ENCODE measurements around the gene KDELR3.
"Not testable (repeated sequence)": the region's sequence is repeated elsewhere in the genome, so short reads cannot be mapped to it uniquely, and the experiment has no call there.

Gene KDELR3

DNA sequence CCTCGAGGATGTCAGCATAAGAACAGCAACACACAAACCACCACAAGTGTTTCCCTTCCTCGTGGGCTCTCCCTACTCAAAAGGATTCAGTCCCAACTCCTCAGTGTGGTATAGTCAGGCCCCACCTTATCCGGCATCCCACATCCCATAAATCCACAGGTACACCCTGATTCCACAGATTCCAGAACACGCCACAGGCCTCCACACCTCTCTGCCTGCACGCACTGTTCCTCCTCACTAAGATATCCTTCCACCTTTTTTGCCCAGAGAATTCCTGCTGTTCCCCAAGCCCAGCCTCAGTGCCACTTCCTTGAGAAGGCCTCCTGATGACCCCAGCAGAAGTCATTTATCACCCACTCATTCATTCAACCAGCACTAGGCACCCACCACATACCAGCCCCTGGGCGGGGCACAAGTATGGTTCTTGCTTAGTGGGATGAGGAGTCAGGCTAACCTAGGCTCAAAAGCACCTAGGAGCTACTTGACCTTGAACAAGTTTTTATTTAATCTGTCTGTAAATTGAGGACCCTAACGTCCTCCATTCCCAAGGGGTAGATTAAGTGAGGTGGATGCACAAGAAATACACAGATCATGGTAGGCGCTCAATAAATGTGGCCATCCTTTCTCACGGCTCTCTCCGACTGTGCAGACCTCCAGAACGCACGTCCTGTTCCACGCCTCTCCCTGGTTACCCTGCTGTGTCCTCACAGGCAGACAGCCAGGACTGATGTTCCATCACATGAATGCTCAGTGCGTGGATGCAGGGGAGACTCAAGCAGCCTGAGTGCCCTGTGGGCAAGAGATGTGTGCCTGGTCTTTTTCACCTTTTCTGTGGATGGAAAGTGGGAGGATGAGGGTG is 10.8 kb upstream of the KDELR3 start:
- DNase-seq: no peak

DNA sequence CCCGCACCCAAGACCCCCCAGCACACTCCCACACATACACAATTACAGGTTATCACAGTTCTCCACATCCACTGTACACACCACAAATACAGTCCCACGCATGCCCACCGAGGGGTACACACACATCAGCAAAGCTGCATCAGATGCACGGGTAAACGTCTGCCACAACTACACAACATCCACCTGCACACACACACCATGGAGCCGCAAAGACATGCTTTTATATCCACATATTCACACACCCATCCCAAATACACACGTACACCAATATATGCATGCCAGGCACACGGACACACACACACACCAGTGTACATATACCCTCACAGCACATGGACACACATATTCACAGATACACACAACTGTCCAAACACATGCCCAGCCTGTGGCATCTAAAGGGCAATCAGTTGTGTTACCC is 7.5 kb upstream of the KDELR3 start:
- DNase-seq: no peak

DNA sequence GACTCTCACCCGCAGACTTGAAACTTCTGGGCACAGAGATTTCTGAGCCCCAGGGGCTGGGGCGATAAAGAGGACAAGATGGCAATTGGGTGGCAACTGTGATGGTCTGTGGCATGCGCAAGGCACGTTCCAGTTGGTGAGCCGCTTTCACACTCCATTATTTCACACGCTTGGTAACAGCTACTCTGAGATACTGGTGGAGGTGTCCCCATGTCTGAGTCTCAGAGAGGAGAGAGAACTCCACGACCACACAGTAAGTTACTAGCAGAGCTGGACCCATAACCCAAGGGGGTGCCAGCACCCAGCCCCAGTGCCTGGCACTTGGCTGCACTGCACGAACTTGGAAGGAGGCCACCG is 6.9 kb upstream of the KDELR3 start:
- no peak for DNase-seq

DNA sequence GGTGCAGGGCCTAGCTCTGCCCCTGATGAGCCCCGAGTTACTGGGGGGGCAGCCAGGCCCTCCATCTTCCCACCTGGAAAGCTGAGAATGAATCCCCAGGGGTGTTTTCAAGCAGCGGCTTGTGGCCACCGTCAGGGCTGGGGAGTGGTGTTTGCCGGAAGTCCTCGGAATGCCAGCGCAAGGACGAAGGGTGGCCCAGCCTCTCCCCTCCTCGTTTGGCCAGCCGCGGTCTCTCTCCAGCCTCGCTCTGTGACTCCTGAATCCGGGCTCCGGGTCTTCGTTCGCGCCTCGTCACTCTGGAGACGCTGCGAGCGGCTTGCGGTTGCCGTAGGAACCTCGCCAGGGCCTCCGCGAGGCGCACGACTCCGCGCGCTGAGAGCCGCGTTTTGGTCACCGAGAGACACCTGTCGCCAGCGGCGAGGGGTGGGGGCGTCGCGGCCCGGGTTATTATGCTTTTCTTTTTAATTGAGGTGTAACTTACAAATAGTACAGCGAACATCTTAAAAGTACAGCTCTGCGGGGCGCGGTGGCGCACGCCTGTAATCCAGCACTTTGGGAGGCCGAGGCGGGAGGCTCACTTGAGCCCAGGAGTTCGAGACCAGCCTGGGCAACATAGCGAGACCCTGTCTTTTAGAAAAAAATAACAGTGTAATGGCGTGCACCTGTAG is 6.3 kb upstream of the KDELR3 start:
- peak; percentile 76 for DNase-seq

DNA sequence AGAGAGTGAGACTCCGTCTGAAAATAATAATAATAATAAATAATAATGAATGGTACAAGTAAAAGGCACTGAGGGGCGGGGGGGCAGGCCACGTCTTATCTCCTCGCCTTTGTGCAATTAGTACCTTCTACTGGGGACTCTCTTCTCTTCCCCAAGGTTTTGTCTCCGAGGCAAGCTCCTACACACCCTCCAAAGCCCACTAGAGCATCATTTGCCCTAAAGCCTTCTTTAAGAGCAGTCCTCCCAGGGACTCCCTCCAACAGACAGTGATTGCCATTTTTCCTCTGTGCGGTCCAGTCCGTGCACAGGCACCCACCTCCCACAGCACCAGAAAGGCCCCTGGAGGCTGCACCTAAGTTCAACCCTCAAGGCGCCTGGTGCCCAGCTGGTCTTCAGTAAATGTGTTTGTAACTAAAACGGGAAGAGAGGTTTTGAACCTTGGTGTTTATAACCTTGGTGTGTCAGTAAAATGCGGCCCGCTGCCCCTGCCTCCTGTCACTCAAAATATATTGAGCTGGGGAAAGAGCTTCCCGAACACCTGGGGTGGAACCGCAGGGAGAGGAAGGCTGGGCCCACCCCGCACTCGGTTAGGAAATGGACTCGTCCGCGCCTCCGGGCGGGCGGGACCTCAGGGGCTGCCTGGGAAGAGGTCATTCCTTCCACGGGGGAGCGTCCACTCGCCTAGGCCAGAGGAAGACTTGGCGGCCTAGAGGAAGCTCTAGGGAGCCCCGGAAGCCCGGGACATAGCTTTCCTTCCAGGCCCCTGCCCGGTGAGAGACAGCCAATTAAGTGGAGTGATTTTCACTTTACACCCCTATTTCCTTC is 4.7 kb upstream of the KDELR3 start:
- DNase-seq: no peak

DNA sequence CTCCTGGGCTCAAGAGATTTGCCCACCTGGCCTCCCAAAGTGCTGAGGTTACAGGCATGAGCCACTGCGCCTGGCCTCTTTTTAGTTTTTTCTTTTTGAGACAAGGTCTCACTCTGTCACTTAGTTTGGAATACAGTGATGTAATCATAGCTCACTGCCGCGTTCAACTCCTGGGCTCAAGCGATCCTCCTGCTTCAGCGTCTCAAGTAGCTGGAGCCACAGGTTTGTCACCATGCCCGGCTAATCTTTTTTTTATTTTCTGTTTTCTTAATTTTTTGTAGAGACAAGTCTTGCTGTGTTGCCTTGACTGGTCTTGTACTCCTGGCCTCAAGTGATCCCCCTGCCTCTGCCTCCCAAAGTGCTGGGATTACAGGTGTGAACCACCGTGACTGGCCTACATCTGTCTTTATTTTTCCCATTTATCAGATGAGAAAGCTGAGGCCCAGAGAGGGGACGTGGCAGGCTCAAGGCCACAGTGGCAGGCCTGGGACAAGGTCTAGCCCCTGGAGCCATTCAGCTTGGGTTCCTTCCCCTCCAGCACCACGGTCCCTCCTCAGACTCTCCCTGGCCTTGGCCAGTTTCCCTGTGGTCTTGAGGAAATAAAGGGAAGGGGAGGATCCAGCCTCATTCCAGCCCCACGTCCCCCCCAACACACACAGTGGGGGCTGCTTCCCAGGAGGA is 2.8 kb upstream of the KDELR3 start:
- no peak for DNase-seq

DNA sequence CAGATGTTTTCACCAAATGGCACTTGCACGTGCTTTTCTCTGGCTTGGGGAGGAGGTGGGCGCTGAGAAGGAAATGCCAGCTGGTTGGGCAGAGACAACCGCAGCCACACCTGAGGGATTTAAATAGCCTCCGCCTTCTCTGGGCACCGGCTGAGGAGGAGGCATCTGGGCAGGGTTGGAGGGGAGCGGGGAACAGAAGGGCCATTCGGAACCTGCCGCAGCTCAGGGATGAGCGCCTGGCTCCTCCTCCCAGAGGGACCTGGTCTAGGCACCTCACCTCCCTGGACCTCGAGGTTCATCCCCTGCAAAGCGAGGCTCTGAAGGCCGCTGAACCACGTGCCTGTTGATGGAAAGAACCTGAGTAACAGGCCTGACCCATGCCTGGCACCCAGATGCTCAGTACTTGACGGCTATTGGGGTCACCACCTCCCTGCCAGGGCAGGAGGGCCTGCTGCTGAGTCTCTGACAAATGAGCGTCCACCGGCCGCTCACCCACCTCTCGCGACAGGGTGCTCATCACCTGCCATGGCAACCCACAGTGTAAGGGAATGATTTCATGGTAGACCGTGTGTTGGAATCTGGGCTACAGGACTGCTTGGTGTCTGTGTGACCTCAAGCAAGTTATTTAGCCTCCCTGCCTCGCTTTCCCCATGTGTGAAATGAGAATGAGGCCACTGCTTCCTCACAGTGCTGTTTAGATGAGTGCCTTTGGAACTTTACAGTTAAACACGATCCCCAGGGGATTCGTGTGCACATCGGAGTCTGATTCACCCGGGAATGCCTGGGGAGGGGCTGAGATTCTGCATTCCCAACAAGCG is 2.0 kb upstream of the KDELR3 start:
- peak; percentile 50 for DNase-seq

DNA sequence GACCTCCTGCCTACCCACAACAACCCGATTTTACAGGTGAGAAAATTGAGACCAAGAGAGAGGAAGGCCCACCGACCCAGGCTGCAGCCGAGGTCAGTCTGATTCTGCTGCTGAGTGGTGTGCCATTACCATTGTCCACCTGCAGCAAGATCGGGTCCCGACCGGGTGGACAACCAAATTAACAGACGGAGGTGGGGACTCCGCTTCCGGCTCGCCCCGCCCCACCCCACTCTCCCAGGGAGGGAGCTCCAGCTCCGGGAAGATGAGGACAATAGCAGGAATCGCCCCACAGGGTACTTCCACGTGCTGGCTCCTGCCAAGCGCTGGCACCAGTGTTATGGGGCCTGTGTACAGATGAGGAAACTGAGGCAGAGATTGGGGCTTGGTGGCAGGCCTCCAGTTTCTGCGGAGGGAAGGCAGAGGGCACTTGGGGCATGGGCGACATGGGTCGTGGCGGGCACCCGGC is 425 bp upstream of the KDELR3 start:
- DNase-seq: no peak

DNA sequence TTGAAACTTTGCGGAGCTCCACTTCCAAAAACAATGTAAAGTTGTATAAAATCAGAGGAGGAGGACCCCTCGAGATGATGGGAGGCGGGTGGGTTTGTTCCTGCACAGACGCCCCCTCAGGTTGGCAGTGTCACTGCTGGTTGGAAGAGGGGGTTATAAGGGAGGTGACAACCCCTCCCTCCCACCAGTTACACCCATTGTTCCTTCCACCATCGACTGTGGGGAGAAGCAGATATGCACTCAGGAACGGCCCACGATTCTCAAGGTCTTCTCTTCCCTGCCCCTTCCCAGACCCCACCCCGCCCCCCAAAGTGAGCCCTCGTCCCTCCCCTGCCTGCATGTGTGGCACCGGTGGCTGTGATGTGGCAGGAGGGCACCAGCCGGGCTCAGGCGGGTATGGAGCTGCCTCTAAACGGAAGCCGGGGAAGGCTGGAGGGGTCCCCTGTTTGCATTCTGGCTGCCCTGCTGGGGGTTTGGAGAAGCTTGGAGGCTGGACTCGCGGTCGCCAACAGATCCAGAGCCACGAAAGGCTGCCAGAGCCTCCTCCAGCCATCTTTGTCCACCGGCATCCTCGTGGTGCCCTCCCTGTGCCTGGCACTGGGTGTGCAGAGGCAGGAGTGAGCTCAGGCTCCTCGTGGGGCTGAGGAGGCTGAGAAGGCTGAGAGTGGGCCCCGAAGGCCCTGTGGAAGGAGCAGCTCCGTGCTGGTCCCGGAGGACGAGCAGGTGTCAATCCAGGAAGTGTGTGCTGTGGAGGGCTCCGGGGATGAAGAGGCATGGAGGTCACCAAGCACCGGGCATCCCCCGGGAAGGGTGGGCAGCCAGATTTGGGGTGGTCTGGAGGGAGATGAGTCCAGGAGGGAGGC is 778 bp downstream of the KDELR3 start:
- peak; percentile 38 for DNase-seq

DNA sequence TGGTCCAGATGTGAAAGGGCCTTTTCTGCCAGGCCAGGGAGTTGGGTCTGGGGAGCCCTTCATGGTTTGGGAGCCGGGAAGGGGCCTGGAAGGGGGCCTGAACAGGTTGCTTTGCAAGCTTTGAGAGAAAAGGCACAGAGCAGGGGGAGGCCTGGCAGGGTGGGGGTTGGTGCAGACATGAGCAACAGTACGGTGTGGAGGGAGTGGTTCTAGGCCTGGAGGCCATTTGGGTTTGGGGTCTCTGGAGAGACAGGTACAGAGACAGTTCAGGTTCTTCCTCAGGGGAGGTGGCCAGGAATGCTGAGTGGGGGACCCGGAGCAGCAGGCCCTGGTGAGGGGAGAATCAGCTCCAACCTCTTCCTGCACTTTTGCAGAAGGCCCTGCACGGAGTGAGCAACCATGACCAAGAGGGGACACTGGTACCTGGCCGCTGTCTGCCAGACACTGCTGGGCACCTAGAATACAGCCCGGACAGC is 1.4 kb downstream of the KDELR3 start:
- DNase-seq: no peak

DNA sequence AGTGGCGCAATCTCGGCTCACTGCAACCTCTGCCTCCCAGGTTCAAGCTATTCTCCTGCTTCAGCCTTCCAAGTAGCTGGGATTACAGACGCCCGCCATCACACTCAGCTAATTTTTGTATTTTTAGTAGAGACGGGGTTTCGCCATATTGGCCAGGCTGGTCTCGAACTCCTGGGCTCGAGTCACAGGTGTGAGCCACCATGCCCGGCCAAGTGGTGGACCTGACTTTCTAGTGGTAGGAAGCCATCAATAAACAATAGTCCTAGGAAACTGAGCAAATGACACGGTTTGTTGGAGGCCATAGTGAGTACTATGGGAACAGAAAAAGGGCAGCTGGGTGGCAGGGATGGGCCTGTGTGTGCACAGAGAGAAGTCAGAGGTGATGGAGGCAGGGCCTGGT is 2.3 kb downstream of the KDELR3 start:
- DNase-seq: not testable (repeated sequence)

DNA sequence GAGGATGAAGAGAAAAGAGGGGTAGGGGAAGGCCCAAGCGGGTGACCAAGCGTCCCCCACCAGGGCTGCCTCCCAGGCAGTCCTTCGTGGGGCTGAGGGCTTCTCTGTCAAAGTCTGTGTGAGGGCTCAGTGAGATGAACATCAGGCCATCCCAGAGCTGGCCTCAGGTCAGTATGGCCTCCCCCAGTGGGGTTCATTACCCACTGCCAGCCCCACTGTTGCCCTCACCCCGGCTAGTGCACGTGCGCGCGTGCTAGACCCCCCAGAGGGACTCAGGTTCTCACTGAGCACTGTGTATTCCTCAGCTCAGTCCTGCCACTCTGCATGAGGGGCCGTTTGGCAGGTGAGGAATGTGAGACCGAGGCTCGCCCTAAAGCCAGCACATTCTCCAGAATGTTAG is 3.3 kb downstream of the KDELR3 start:
- DNase-seq: no peak

DNA sequence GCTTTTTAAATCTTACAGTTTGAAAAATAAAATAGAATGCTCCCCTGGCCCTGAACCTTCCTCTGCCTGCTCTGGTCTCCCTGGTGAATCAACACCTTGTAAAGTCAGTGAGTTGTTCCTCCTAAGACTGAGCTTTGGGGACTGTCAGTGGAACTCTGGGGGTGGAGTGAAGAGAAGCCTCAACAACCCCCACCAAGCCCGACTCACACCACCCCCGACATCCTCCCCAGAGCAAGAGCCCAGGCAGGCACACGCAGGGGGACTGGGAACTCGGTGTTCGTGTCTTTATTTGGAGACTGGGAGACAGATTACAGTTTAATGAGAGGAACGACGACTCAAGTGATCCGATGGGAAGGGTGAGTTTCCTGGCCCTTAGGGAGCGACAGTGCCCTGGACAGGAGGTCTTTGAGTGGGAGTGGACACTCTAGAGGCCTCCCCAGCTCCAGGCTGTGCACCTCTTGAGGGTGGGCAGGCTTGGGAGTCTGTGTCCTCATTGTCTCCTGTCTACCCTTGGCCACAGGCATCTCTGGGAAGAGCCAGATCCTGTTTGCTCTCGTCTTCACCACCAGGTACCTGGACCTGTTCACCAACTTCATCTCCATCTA is 6.2 kb downstream of the KDELR3 start:
- DNase-seq: no peak

DNA sequence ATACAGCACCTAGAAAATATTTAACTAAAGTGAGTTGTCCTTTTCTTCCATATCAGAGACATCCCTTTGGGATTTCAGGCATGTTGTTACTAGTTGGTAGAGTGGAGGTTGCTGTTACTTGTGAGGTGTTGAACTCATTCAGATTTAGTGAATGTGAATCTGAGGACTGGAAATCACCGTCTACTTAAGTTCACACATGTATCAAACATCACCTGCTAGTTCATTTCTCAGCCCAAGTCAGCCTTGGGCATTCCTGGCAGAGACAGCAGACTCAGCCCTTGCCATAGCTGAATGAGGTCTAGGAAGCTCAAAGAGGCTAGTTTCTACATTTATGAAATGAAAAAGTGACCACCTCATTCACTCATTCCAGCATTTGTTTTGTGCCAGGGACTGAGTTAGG is 9.7 kb downstream of the KDELR3 start:
- DNase-seq: no peak

DNA sequence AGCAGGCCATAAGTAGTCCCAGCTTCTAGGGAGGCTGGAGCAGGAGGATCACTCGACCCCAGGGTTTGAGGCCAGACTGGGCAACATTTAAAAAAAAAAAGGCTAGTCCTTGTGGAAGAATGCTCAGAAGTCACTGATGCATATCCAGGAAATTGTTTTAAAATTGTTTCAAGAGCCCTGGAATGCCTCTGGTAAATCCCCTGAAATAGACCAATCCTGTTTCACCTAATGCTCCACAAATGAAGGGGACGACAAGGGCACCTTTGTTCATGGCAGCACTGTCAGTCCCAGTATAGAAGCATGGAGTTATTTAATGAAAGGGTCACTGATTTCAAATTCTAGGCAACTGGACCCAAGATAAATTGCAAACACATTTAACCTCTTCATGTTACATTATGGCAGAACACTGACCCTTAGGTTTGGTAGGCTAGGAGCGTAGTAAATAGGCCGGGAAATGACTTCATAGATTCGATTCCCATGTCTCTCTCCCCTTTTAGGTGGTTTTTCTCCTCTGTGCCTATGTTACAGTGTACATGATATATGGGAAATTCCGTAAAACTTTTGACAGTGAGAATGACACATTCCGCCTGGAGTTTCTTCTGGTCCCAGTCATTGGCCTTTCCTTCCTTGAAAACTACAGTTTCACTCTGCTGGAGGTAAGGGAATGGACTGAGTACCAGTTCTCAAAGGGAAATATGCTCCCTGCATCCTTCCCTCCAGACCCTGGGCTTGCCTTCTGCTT is 11.4 kb downstream of the KDELR3 start:
- no peak for DNase-seq

DNA sequence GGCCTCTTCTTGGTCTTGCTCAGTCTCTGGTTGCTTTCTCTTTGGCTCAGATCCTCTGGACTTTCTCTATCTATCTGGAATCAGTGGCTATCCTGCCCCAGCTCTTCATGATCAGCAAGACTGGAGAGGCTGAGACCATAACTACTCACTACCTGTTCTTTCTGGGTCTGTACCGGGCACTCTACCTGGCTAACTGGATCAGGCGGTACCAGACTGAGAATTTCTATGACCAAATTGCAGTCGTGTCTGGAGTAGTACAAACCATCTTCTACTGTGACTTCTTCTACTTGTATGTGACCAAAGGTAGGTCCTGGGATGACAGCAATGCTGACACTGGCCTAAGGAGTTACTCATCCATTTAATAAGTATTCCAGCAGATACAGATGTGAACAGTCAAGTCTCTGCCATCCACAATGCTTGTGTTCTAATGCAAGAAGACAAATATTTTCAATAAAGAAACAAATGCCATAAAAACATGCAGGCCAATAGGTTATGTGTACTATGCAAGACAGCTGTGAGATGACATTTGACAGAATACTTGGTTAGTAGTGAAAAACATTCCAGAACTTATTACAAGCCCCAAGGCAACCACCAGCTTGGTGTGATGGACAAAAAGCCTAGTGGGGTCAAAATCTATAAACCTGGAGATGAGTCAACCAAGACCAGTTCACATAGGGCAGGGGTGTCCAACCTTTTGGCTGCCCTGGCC is 13.4 kb downstream of the KDELR3 start:
- no peak for DNase-seq

DNA sequence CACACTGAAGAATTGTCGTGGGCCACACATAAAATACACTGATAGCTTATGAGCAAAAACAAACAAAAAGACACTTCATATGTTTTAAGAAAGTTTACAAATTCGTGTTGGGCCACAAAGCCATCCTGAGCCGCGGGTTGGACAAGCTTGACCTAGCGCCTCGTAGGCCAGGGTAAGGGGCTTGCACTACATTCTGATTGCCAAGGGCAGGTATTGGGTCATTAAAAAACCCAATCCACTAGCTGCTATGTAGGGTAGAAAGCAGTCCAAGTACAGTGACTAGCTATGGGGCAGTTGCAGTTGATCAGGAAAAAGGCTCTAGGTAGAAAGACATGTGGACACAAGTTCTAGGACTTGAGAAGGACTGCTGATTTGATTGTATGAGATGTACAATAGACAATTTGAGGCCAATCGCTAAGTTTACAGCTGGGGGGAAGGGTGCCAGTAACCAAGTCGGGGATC is 14.0 kb downstream of the KDELR3 start:
- no peak for DNase-seq

DNA sequence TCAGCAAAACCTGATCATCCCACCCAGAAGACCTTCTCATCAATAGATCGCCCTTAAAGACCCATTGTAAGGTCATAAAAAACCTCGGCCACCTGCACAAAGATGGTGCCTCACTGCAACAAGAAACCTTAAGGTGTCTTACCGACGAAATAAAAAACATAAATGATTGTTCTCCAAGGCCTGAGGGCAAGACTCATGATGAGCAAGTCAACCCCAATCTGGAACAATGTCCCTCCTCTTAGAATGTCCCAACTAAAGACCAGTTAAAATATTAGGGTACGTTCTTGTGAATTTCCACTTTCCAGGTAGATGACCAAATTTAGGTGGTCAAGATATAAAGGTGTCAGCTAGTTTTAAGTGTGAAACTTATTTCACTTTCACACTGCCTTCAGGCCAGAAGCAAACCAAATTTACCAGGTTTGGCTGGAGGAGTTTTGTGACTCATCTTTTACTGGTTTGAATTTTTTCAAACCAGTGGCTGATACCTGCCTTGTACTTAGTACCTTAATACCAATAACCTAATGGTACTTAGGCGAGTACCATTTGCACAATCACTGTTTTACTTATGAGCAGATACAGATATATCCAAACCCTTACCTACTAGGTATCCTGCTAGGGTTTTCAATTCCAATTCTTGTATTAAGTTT is 14.9 kb downstream of the KDELR3 start:
- no peak for DNase-seq

Measured in fibroblast of upper back skin (primary cell).